IMR-90 (cell line): ENCODE results near the gene KLF9.

Source experiments
- CEBPB ChIP-seq: IDR thresholded peaks from 2 replicates; pipeline ENCODE4 v1.6.1; 2012; ENCODE audit warnings: low read depth, low read length, improper control_type of control experiment
- MXI1 ChIP-seq: IDR thresholded peaks from 2 replicates; pipeline ENCODE4 v1.6.1; 2012; ENCODE audit warnings: low read depth, mild to moderate bottlenecking, low read length, moderate library complexity, borderline replicate concordance
- POLR2A ChIP-seq: IDR thresholded peaks from 2 replicates; pipeline ENCODE4 v1.6.1; 2012; ENCODE audit warnings: mild to moderate bottlenecking, low read depth, low read length
- RAD21 ChIP-seq: IDR thresholded peaks from 2 replicates; pipeline ENCODE4 v1.6.1; 2012; ENCODE audit warnings: low read length, improper control_type of control experiment
- RCOR1 ChIP-seq: IDR thresholded peaks from 2 replicates; pipeline ENCODE4 v1.6.1; 2012; ENCODE audit warnings: mild to moderate bottlenecking, low read length, improper control_type of control experiment; ENCODE audit not compliant: insufficient replicate concordance
- RFX5 ChIP-seq: IDR thresholded peaks from 2 replicates; pipeline ENCODE4 v1.8.0; 2012; ENCODE audit warnings: low read depth, mild to moderate bottlenecking, low read length, moderate library complexity
- SMC3 ChIP-seq: fragments of 150-350 bp; IDR thresholded peaks from 2 replicates; pipeline ENCODE4 v1.6.1; 2016; ENCODE audit warnings: low read depth, mild to moderate bottlenecking, antibody characterized with exemption, low read length, moderate library complexity
- TF ChIP-seq, protein P1 (sequence below): conservative IDR thresholded peaks from 2 replicates; pipeline ENCODE4 v1.5.1; 2012; ENCODE audit warnings: mild to moderate bottlenecking, low read depth, low read length, improper control_type of control experiment
- TF ChIP-seq, protein P2 (sequence below): fragments of 150-350 bp; IDR thresholded peaks from 2 replicates; pipeline ENCODE4 v1.6.1; 2017; ENCODE audit warnings: mild to moderate bottlenecking, antibody characterized with exemption, low read length, low read depth
- TF ChIP-seq, protein P3 (sequence below): fragments of 150-350 bp; IDR thresholded peaks from 2 replicates; pipeline ENCODE4 v1.6.1; 2016; ENCODE audit warnings: low read depth, mild to moderate bottlenecking, low read length, moderate library complexity, borderline replicate concordance

DNA sequence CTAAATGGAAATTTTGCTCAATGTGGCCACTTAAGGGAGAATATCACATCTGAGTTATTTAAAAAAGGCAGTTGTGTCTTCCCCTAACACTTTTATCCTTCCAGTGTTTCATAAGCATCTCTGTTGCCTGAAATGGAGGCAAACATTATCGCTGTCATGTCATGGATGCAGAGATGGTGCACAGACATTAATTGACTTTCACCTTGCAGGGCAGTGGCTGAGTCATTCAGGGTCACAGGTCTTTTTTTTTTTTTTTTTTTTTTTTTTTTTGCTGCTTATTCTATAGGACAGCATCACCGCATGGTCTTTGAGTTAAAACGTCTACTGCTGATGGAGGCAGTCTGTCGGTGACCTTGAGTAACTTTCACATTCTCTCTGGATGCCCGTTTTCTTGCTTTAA lies 36.3 kb upstream of the KLF9 start:
- TF ChIP-seq, protein P1, sequence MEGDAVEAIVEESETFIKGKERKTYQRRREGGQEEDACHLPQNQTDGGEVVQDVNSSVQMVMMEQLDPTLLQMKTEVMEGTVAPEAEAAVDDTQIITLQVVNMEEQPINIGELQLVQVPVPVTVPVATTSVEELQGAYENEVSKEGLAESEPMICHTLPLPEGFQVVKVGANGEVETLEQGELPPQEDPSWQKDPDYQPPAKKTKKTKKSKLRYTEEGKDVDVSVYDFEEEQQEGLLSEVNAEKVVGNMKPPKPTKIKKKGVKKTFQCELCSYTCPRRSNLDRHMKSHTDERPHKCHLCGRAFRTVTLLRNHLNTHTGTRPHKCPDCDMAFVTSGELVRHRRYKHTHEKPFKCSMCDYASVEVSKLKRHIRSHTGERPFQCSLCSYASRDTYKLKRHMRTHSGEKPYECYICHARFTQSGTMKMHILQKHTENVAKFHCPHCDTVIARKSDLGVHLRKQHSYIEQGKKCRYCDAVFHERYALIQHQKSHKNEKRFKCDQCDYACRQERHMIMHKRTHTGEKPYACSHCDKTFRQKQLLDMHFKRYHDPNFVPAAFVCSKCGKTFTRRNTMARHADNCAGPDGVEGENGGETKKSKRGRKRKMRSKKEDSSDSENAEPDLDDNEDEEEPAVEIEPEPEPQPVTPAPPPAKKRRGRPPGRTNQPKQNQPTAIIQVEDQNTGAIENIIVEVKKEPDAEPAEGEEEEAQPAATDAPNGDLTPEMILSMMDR = no peak
- TF ChIP-seq POLR2A = no peak
- no peak for TF ChIP-seq CEBPB
- TF ChIP-seq RAD21 = no peak
- no peak for TF ChIP-seq RFX5
- TF ChIP-seq RCOR1 = no peak
- TF ChIP-seq SMC3 = no peak
- TF ChIP-seq, protein P2, sequence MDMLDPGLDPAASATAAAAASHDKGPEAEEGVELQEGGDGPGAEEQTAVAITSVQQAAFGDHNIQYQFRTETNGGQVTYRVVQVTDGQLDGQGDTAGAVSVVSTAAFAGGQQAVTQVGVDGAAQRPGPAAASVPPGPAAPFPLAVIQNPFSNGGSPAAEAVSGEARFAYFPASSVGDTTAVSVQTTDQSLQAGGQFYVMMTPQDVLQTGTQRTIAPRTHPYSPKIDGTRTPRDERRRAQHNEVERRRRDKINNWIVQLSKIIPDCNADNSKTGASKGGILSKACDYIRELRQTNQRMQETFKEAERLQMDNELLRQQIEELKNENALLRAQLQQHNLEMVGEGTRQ = no peak
- no peak for TF ChIP-seq MXI1
- TF ChIP-seq, protein P3, sequence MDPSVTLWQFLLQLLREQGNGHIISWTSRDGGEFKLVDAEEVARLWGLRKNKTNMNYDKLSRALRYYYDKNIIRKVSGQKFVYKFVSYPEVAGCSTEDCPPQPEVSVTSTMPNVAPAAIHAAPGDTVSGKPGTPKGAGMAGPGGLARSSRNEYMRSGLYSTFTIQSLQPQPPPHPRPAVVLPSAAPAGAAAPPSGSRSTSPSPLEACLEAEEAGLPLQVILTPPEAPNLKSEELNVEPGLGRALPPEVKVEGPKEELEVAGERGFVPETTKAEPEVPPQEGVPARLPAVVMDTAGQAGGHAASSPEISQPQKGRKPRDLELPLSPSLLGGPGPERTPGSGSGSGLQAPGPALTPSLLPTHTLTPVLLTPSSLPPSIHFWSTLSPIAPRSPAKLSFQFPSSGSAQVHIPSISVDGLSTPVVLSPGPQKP = no peak
